Measurements from ENCODE around the gene SBF2.

DNA sequence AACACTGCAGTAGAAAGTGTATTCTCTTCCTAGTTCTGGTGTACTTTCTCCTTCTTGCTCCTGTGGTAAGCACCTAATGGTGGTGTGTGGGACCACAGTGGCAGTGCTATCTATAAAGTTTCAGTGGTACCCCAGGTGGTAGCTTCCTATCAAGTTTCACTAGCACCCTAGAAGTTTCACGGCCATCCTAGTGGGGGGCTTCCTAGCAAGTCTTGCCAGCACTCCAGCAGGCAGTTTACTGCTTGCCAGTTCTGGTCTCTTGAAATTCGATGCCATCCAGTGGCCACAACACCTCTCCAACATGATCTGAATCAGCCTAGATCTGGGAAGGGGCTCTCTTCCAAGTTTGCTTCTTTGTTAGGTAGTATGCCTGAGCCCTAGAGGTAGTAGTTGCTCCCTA, 400.5 kb downstream of the SBF2 start:
- TF ChIP-seq EZH2 (optimal IDR thresholded peaks at IDR 0.05; ENCODE audit: low read depth, low read length) (no peak), EZH2phosphoT487 (IDR thresholded peaks at IDR 0.05; ENCODE audit: low read length) (no peak)
- TF ChIP-seq, protein P1, sequence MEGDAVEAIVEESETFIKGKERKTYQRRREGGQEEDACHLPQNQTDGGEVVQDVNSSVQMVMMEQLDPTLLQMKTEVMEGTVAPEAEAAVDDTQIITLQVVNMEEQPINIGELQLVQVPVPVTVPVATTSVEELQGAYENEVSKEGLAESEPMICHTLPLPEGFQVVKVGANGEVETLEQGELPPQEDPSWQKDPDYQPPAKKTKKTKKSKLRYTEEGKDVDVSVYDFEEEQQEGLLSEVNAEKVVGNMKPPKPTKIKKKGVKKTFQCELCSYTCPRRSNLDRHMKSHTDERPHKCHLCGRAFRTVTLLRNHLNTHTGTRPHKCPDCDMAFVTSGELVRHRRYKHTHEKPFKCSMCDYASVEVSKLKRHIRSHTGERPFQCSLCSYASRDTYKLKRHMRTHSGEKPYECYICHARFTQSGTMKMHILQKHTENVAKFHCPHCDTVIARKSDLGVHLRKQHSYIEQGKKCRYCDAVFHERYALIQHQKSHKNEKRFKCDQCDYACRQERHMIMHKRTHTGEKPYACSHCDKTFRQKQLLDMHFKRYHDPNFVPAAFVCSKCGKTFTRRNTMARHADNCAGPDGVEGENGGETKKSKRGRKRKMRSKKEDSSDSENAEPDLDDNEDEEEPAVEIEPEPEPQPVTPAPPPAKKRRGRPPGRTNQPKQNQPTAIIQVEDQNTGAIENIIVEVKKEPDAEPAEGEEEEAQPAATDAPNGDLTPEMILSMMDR (IDR thresholded peaks at IDR 0.05; ENCODE audit: low read length): no peak
